HG03342 (cell line): Measurements from ENCODE around the gene TRH.
"Not testable (repeated sequence)": the region's sequence is repeated elsewhere in the genome, so short reads cannot be mapped to it uniquely, and the experiment has no call there.

ENCODE experiments used
- ATAC-seq: cut with Tn5 transposase; IDR thresholded peaks from one replicate; pipeline ENCODE4 v1.9.1; 2021; ENCODE audit warnings: mild to moderate bottlenecking, moderate library complexity; ENCODE audit not compliant: unreplicated experiment

Gene TRH

DNA sequence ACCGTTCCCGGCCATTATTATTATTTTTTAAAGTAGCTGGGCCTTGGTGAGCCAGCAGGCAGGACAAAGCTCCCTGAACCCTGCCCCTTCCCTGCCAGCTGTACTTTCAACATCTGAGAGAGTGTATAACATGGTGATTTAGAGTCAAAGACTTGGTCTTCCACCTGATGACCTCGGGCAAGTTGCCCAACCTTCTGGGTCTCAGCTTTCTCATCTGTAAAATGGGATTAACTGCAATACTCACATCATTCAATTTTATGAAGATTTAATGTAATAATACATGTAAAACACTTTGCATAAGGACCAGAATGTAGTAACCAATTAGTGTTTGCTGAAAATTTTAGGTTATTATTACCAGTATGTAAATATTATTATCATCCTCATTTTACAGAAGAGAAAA, 11.9 kb upstream of the TRH start:
- ATAC-seq: no peak

GRCh38 chr3:129965937-129966336, 8.6 kb upstream of the TRH start:
- no peak for ATAC-seq

DNA sequence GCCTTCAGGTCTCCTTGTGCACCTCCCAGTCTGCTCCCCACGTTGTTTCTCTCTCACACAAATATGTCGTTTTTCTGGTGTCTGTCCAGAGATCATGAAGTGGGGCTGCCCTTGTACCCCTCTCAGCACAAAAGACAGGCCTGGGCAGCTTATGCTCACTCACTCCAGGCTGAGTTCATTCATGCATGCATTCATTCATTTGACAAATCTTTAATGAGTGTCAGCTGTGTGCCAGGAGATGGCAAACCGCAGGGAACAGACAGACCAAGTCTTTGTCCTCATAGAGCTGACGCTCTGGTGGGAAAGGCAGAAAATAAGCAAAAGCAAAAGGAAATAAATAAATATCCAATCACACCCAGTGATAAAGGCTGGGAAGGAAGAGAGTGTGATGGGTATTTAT, 7.6 kb upstream of the TRH start:
- no peak for ATAC-seq

- ATAC-seq: no peak
Observed at GRCh38 chr3:129967761-129968160, 6.8 kb upstream of the TRH start.

DNA sequence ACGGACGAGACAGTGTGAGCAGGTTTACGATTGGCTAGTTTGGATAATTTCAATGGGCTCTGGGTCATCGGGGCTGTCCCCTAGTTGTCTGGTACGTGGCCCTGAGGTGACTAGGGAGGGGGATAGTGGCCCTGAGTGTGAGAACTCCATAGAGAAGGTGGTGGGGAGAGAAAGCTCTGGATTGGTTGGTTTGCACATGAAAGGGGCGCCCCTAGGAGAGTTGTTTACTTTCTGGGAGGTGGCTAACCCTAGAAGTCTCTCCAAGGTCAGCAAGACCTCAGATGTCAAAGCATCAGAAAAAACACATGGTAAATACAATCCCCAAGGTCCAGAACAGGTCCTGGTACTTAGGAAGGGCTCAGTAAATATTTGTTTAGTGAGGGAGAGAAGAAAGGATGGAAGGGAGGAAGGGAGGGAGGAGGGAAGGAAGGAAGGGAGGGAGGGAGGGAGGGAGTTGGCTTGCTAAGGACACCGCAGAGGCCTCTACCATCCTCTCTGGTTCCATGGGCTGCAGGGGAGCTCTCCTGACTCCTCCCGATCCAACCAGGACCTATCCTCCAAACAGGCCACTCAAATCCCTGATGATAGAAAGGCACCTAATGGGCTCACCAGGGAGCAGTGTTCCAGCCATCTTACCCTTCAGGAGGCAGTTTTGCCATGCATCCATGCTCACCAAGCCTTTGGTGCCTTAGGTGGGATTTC, 3.0 kb upstream of the TRH start:
- no peak for ATAC-seq

- no peak for ATAC-seq
Observed at GRCh38 chr3:129972301-129972700, 2.2 kb upstream of the TRH start.

DNA sequence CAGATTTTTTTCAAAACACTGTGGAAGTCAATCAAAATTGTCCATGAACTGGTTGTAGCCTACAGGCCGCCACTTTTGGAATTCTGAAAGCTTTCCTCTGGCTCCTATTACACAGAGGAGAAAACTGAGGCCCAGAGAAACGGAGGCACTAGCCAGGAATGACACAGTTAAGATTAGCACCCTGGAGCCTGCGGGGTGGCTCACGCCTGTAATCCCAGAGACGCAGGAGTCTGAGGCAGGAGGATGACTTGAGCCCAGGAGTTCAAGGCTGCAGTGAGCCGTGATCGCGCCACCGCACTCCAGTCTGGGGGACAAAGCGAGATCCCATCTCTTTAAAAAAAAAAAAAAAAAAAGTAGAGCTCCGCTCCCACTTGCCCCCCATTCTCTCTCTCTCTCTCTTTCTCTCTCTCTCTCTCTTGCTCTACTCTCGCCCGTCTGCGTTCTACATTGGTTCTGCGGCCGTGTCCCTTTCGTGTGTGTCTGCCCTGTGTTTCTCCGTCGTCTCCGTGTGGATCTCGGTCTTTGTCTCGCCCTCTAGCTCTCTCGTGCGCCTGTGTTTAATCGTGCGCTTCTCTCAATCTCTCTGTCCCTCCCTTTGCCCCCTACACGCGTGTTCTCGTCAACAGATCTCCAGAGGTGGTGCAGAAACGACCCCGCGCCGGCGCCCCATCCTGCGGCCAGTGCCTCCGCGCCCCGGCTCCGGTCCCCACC, 512 bp upstream of the TRH start:
- no peak for ATAC-seq

- ATAC-seq: no peak
Observed at GRCh38 chr3:129974833-129975704, 549 bp downstream of the TRH start.

DNA sequence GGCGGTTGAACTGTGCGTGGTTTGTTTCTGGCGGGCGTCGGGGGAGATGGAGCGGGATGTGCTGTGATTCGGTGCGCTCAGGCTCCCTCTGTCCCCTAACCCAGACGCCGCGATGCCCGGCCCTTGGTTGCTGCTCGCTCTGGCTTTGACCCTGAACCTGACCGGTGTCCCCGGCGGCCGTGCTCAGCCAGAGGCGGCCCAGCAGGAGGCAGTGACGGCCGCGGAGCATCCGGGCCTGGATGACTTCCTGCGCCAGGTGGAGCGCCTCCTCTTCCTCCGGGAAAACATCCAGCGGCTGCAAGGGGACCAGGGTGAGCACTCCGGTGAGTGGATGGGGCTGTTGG, 1.2 kb downstream of the TRH start:
- no peak for ATAC-seq

DNA sequence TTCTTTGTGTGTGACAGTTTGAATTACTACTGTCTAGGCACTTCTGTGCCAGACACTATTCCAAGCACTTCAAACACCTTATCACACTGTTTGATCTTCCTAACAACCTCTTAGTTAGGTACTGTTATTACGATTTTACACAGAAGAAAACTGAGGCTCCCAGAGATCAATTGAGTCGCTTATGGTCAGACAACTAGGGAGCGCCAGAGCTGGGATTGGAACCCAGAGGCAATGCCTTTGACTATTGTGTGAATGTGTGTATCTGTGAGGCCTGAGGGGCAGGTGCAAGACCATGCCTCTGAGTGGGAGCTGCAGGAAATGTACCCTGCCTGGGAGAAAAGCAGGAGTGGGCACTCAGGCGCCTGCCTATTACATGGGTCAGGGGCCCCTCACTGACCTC, 1.8 kb downstream of the TRH start:
- no peak for ATAC-seq

DNA sequence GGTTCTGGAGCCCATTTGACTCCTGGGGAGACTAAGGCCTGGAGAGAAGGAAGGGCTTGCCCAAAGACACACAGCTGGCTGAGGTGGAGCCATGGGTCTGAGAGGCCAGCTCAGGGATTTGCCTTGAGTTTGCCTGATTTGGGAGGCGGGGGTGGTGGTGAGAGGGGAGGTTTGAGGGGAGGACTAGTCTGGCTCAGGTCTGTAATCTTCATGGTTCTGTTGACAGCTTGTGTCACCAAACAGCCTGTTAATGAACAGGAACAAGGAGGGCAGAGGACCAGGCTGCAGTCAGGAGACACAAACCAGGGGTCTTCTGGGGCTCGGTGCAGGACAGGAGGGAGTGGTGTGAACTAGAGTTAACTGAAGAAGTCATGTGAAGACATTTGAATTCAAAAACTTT, 3.6 kb downstream of the TRH start:
- ATAC-seq: no peak

DNA sequence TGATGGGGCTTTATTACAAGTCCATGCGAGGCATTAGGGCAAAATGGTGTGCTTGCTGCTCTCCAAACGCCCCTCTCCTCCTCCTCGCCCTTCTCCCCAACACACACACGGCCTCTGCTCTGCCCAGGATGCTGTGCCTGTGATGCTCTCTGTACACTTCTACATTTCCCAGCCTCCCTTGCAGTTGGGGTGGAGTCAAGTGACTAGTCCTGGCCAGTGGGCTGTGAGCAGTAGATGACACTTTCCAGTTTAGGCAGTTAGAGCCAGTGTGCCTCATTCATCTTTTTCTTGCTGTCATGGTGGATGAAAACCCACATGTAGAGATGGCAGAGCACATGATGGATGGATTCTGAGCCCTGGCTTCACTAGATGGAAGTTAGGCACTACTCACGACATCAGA, 5.4 kb downstream of the TRH start:
- no peak for ATAC-seq

DNA sequence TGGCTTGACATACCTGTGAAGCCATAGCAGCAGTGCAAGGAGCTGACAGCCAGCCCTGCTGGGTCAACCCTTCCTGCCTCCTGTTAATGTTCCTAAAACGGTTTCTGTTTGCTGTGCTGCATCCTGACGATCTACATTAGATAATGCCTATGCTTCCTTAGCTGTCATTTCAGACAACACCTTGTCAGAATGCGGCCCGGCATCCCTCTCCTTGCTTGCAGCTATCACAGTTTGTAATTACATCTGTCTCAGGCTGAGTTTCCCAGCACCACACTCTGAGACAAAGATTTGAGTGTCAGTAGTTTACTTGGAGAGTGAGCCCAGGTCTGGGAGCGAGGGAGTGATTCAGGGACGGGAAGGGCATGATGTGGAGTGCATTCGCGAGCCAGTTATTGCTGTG, 9.0 kb downstream of the TRH start:
- no peak for ATAC-seq

GRCh38 chr3:129984125-129984524, 9.6 kb downstream of the TRH start:
- no peak for ATAC-seq

GRCh38 chr3:129985113-129985512, 10.6 kb downstream of the TRH start:
- no peak for ATAC-seq

GRCh38 chr3:129988429-129988828, 13.9 kb downstream of the TRH start:
- ATAC-seq: no peak

DNA sequence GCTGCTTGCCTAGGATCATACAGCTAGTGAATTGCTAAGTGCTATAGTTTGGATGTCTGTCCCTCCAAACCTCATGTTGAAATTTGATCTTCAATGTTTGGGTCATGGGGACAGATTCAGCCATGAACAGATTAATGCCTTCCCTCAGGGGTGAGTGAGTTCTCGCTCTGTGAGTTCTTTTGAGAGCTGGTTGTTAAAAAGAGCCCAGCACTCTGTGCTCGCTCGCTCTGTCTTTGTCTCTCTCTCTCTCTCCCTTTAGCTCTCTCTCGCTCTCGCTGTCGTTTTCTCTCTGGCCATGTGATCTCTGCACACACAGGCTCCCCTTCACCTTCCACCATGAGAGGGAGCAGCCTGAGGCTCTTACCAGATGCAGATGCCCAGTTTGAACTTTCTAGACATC, 14.9 kb downstream of the TRH start:
- no peak for ATAC-seq

- no peak for ATAC-seq
Observed at GRCh38 chr3:129992781-129993180, 18.3 kb downstream of the TRH start.

DNA sequence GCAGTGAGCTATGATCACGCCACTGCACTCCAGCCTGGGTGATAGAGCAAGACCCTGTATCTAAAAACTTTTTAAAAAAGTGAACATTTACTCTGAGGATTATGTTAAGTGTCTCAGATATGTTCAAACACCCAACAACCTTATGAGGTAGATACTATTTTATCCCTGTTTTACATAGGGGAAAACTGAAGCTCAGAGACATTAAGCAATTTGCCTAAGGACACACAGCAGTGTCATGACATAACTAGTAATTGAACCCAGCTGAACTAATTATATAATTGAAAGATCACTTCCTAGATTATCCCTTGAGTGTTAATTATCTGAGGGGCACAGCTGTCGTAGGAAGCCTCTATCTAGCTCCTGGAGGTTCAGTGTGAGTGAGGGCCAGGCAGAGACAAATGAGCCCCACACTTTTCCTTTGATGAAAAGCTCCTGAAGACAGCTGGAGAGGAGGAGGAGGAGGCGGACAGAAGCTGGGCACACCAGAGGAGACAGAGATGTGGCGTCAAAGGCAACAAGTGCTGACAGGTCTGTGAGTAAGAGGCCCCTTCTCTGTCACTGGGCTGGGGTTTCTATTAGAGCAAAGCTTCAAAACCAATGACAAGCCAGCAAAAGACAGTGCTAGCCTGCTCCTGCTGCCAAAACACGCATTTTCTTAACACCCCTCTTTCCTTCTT, 20.5 kb downstream of the TRH start:
- no peak for ATAC-seq

GRCh38 chr3:129996073-129996472, 21.6 kb downstream of the TRH start:
- no peak for ATAC-seq

- ATAC-seq: not testable (repeated sequence)
Observed at GRCh38 chr3:129999176-129999575, 24.7 kb downstream of the TRH start.
